Neural progenitor cell (in vitro differentiated cells): ENCODE measurements around the gene POLR3C. TPM values are rescaled to one million over a fixed set of nuclear protein-coding genes. Genes with fewer than 3 reads are reported as not detected.

Experiments
- DNase-seq: peaks from one replicate; pipeline ENCODE4 v3.0.0-alpha.2; 2016; ENCODE audit warnings: low spot score
- H2AFZ ChIP-seq: fragments of 200-600 bp; sonication (generic); replicated peaks from 2 replicates; pipeline ENCODE4 v1.6.1; 2016; ENCODE audit warnings: antibody characterized with exemption
- H3F3A ChIP-seq: fragments of 200-600 bp; sonication (generic); 2 replicates; pipeline ENCODE4 v1.6.1; 2016; ENCODE audit warnings: antibody characterized with exemption, low read depth
- H3K27ac ChIP-seq: fragments of 200-600 bp; sonication (generic); 2 replicates; pipeline ENCODE4 v1.5.1; 2016; ENCODE audit warnings: mild to moderate bottlenecking
- H3K27me3 ChIP-seq: fragments of 200-600 bp; sonication (generic); 2 replicates; pipeline ENCODE4 v1.6.1; 2016; ENCODE audit warnings: mild to moderate bottlenecking, moderate library complexity
- H3K36me3 ChIP-seq: fragments of 200-600 bp; sonication (generic); 2 replicates; pipeline ENCODE4 v1.5.1; 2016
- H3K4me1 ChIP-seq: fragments of 200-600 bp; sonication (generic); 2 replicates; pipeline ENCODE4 v1.6.1; 2016; ENCODE audit warnings: mixed run types
- H3K4me2 ChIP-seq: fragments of 200-600 bp; sonication (generic); 2 replicates; pipeline ENCODE4 v1.6.1; 2016
- H3K4me3 ChIP-seq: fragments of 200-600 bp; sonication (generic); 2 replicates; pipeline ENCODE4 v1.5.1; 2016
- H3K79me2 ChIP-seq: fragments of 200-600 bp; sonication (generic); 2 replicates; pipeline ENCODE4 v1.6.1; 2016; ENCODE audit warnings: low read depth
- H3K9ac ChIP-seq: fragments of 200-600 bp; sonication (generic); 2 replicates; pipeline ENCODE4 v1.6.1; 2016
- H3K9me3 ChIP-seq: fragments of 200-600 bp; sonication (generic); 2 replicates; pipeline ENCODE4 v1.5.1; 2016; ENCODE audit warnings: low read depth
- H4K20me1 ChIP-seq: fragments of 200-600 bp; sonication (generic); 2 replicates; pipeline ENCODE4 v1.6.1; 2016; ENCODE audit warnings: low read depth
- H3K27ac Mint-ChIP-seq: 3 replicates; pipeline ENCODE4 v1.8.0; 2021; ENCODE audit warnings: mixed read lengths
- H3K27me3 Mint-ChIP-seq: 2 replicates; pipeline ENCODE4 v1.8.0; 2022; ENCODE audit warnings: low read depth, mild to moderate bottlenecking, inconsistent platforms, moderate library complexity, mixed read lengths; ENCODE audit not compliant: insufficient read depth
- H3K36me3 Mint-ChIP-seq: 3 replicates; pipeline ENCODE4 v1.8.0; 2021; ENCODE audit warnings: mixed read lengths
- H3K4me1 Mint-ChIP-seq: 3 replicates; pipeline ENCODE4 v1.8.0; 2021; ENCODE audit warnings: mixed read lengths
- H3K4me3 Mint-ChIP-seq: 3 replicates; pipeline ENCODE4 v1.8.0; 2021; ENCODE audit warnings: mild to moderate bottlenecking, moderate library complexity, mixed read lengths
- H3K9me3 Mint-ChIP-seq: 3 replicates; pipeline ENCODE4 v1.8.0; 2020; ENCODE audit warnings: mixed read lengths
- CTCF ChIP-seq: fragments of 200-600 bp; sonication (generic); IDR thresholded peaks from 2 replicates; pipeline ENCODE4 v1.5.1; 2017; ENCODE audit warnings: antibody characterized with exemption, mild to moderate bottlenecking
- EZH2 ChIP-seq: fragments of 200-600 bp; sonication (generic); IDR thresholded peaks from 2 replicates; pipeline ENCODE4 v1.6.1; 2017; ENCODE audit warnings: antibody characterized with exemption, mild to moderate bottlenecking, moderate library complexity
- EZH2phosphoT487 ChIP-seq: fragments of 200-600 bp; sonication (generic); IDR thresholded peaks from 2 replicates; pipeline ENCODE4 v1.6.1; 2017; ENCODE audit warnings: antibody characterized with exemption
- total RNA-seq: library from RNA; depleted of rRNA; stranded (reverse); fragments of >200 nt; gene quantifications from 2 replicates; pipeline ENCODE4 v1.2.3, GENCODE V29; 2015; ENCODE audit warnings: low replicate concordance

POLR3C gene
- total RNA-seq, 1 donor from 2014 or later, result 15.6 TPM

- H3K27me3 ChIP-seq, result peaks cover 25% of the 10 kb centered on the region
- H3K27ac ChIP-seq, result no peak overlapping the region
- peak overlapping the region; percentile 15 for H2AFZ ChIP-seq
- H3K36me3 Mint-ChIP-seq, result no peaks in the 10 kb centered on the region
- no peak overlapping the region for H3K27ac Mint-ChIP-seq
- no peaks in the 10 kb centered on the region for H3K9me3 Mint-ChIP-seq
- peaks cover 22% of the 10 kb centered on the region for H3K4me1 ChIP-seq
- no peak overlapping the region for H3K4me3 ChIP-seq
- TF ChIP-seq EZH2phosphoT487, result no peak
- peak; percentile 30 for TF ChIP-seq EZH2
- TF ChIP-seq CTCF, result no peak
- no peak overlapping the region for H3K9ac ChIP-seq
- H3K27me3 Mint-ChIP-seq, result peaks cover 26% of the 10 kb centered on the region
- no peaks in the 10 kb centered on the region for H3K9me3 ChIP-seq
- DNase-seq, result no peak
- no peaks in the 10 kb centered on the region for H3K79me2 ChIP-seq
- peaks cover 10% of the 10 kb centered on the region for H3K4me1 Mint-ChIP-seq
- H3K4me2 ChIP-seq, result peak overlapping the region; percentile 51
- H3K4me3 Mint-ChIP-seq, result no peak overlapping the region
- H3K36me3 ChIP-seq, result no peaks in the 10 kb centered on the region
- no peaks in the 10 kb centered on the region for H4K20me1 ChIP-seq
- peaks cover 8% of the 10 kb centered on the region for H3F3A ChIP-seq
Observed at GRCh38 chr1:145879775-145880174, 55.8 kb downstream of the POLR3C start.

- Histone ChIP-seq H3K36me3 (no peaks in the 10 kb centered on the region), H3K79me2 (no peaks in the 10 kb centered on the region), H3K4me1 (peaks cover 8% of the 10 kb centered on the region), H3K9ac (no peak overlapping the region), H3K4me3 (no peak overlapping the region), H4K20me1 (no peaks in the 10 kb centered on the region), H3K9me3 (no peaks in the 10 kb centered on the region), H3F3A (peaks cover 6% of the 10 kb centered on the region), H3K4me2 (no peak overlapping the region), H3K27me3 (peaks cover 54% of the 10 kb centered on the region), H2AFZ (no peak overlapping the region), H3K27ac (no peak overlapping the region)
- Mint-ChIP-seq H3K27ac (no peak overlapping the region), H3K4me1 (peaks cover 17% of the 10 kb centered on the region), H3K36me3 (no peaks in the 10 kb centered on the region), H3K9me3 (no peaks in the 10 kb centered on the region), H3K27me3 (peaks cover 22% of the 10 kb centered on the region), H3K4me3 (peak overlapping the region; percentile 86)
- DNase-seq, result no peak
- TF ChIP-seq CTCF (no peak), EZH2 (no peak), EZH2phosphoT487 (no peak)
Observed at GRCh38 chr1:145884675-145885074, 60.7 kb downstream of the POLR3C start.

GRCh38 chr1:145885738-145886287, 61.8 kb downstream of the POLR3C start, which contains the start of gene ANKRD35:
Gene ANKRD35 (minus strand): TSS chr1:145885866. CDS start chr1:145885758, 108 bp downstream.
- Mint-ChIP-seq H3K9me3 (no peaks in the 10 kb centered on the region), H3K27me3 (peaks cover 22% of the 10 kb centered on the region), H3K4me1 (peaks cover 16% of the 10 kb centered on the region), H3K36me3 (no peaks in the 10 kb centered on the region), H3K4me3 (peak within 1 kb of the TSS; percentile 86), H3K27ac (no peak within 1 kb of the TSS)
- TF ChIP-seq EZH2, result no peak
- no peak for TF ChIP-seq EZH2phosphoT487
- TF ChIP-seq CTCF, result no peak
- peak; percentile 94 for DNase-seq
- Histone ChIP-seq H4K20me1 (no peaks in the 10 kb centered on the region), H2AFZ (peak within 1 kb of the TSS; percentile 99), H3K4me1 (no peaks in the 10 kb centered on the region), H3K27me3 (peaks cover 54% of the 10 kb centered on the region), H3K36me3 (no peaks in the 10 kb centered on the region), H3K4me3 (peak within 1 kb of the TSS; percentile 85), H3K27ac (no peak within 1 kb of the TSS), H3K9ac (no peak within 1 kb of the TSS), H3K4me2 (peak within 1 kb of the TSS; percentile 77), H3K79me2 (no peaks in the 10 kb centered on the region), H3K9me3 (no peaks in the 10 kb centered on the region), H3F3A (no peaks in the 10 kb centered on the region)
